CD4-positive, alpha-beta T cell treated with Interleukin-17A for 4 hours (primary cell): ENCODE results near the gene HOXA13.

ENCODE experiments used
- DNase-seq: peaks from one replicate; pipeline ENCODE4 v3.0.0-alpha.2; 2020; ENCODE audit warnings: mixed read lengths

Gene HOXA13

GRCh38 chr7:27146491-27147198, 53.2 kb downstream of the HOXA13 start:
- DNase-seq = no peak

DNA sequence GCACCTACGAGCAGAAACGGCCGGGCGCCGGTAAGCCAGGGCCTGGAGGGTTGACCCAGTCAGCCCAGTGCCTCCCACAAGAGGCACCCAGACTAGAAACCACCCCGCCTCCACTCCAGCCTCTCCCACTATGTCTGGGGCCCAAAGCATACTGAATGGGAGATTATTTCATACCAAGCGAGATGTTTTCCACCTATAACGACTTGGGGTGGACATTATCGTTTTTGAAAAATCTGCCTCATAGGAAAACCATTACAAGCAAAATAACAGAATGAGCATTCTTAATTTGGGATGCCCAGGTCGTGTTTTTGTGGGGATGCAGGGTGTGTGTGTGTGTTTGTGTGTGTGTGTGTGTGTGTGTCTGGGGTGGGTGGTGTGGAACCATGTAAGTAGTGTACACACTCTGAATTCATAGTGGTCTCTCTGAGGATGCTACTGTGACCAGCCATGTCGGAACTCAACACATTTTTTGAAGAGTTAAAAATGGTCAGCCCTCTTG, 53.9 kb downstream of the HOXA13 start:
- DNase-seq = no peak

- no peak for DNase-seq
Observed at GRCh38 chr7:27145165-27145913, 54.6 kb downstream of the HOXA13 start.

- DNase-seq = no peak
Observed at GRCh38 chr7:27144781-27145164, 55.1 kb downstream of the HOXA13 start.
